ENCODE results near the gene MCM8.

DNA sequence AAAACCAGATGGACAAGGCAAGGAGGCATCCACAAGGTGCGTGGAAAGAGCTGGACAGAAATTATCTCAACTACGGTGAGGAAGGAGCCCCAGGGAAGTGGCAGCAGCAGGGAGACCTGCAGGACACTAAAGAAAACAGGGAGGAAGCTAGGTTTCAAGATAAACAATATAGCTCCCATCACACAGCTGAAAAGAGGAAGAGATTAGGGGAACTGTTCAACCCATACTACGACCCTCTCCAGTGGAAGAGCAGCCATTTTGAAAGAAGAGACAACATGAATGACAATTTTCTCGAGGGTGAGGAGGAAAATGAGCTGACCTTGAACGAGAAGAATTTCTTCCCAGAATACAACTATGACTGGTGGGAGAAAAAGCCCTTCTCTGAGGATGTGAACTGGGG is 27.0 kb upstream of the MCM8 start:
- TF ChIP-seq, protein P1, sequence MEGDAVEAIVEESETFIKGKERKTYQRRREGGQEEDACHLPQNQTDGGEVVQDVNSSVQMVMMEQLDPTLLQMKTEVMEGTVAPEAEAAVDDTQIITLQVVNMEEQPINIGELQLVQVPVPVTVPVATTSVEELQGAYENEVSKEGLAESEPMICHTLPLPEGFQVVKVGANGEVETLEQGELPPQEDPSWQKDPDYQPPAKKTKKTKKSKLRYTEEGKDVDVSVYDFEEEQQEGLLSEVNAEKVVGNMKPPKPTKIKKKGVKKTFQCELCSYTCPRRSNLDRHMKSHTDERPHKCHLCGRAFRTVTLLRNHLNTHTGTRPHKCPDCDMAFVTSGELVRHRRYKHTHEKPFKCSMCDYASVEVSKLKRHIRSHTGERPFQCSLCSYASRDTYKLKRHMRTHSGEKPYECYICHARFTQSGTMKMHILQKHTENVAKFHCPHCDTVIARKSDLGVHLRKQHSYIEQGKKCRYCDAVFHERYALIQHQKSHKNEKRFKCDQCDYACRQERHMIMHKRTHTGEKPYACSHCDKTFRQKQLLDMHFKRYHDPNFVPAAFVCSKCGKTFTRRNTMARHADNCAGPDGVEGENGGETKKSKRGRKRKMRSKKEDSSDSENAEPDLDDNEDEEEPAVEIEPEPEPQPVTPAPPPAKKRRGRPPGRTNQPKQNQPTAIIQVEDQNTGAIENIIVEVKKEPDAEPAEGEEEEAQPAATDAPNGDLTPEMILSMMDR (IDR thresholded peaks at IDR 0.05) = no peak
- TF ChIP-seq POLR2A (IDR thresholded peaks at IDR 0.05) = no peak

All from breast epithelium (tissue), 3 donors.